Neural cell (in vitro differentiated cells): Measurements from ENCODE around the gene CLIC4. TPM values are rescaled to one million over a fixed set of nuclear protein-coding genes. Genes with fewer than 3 reads are reported as not detected.

Experiments
- H2AFZ ChIP-seq: fragments of 200-600, 300-800 bp; sonication (generic), shearing (Covaris generic); 2 replicates; pipeline ENCODE4 v1.6.0; 2014; ENCODE audit warnings: low read depth, mild to moderate bottlenecking, antibody characterized with exemption, low read length, moderate library complexity
- H3F3A ChIP-seq: fragments of 200-600 bp; shearing (Covaris generic); 2 replicates; pipeline ENCODE4 v1.6.1; 2016; ENCODE audit warnings: mild to moderate bottlenecking, moderate library complexity, mixed read lengths, antibody characterized with exemption, low read length; ENCODE audit not compliant: insufficient read depth, poor library complexity, severe bottlenecking
- H3K27ac ChIP-seq: fragments of 200-600, 300-800 bp; sonication (generic), shearing (Covaris generic); 2 replicates; pipeline ENCODE4 v1.5.1; 2014; ENCODE audit warnings: mild to moderate bottlenecking, low read length, moderate library complexity
- H3K27me3 ChIP-seq: fragments of 300-800, 200-600 bp; sonication (generic), shearing (Covaris generic); 2 replicates; pipeline ENCODE4 v1.6.0; 2014; ENCODE audit warnings: mild to moderate bottlenecking, low read depth, low read length, moderate library complexity; ENCODE audit not compliant: insufficient read depth
- H3K36me3 ChIP-seq: fragments of 300-800, 200-600 bp; sonication (generic), shearing (Covaris generic); 2 replicates; pipeline ENCODE4 v1.5.1; 2014; ENCODE audit warnings: mild to moderate bottlenecking, antibody characterized with exemption, low read length, moderate library complexity; ENCODE audit not compliant: insufficient read depth
- H3K4me2 ChIP-seq: fragments of 300-800, 200-600 bp; sonication (generic), shearing (Covaris generic); 2 replicates; pipeline ENCODE4 v1.6.0; 2014; ENCODE audit warnings: mild to moderate bottlenecking, low read length
- H3K4me3 ChIP-seq: fragments of 300-800, 200-600 bp; sonication (generic), shearing (Covaris generic); 2 replicates; pipeline ENCODE4 v1.5.1; 2014; ENCODE audit warnings: mild to moderate bottlenecking, low read length, moderate library complexity
- H3K79me2 ChIP-seq: fragments of 200-600 bp; shearing (Covaris generic); replicated peaks from 2 replicates; pipeline ENCODE4 v1.6.0; 2014; ENCODE audit warnings: mild to moderate bottlenecking, low read length, moderate library complexity; ENCODE audit not compliant: insufficient read depth
- H3K9ac ChIP-seq: fragments of 300-800, 200-600 bp; sonication (generic), shearing (Covaris generic); 2 replicates; pipeline ENCODE4 v1.6.1; 2016; ENCODE audit warnings: mild to moderate bottlenecking, low read length, mixed read lengths
- H3K9me2 ChIP-seq: fragments of 200-600 bp; shearing (Covaris generic); 2 replicates; pipeline ENCODE4 v1.6.1; 2016; ENCODE audit warnings: mild to moderate bottlenecking, low read length, mixed read lengths; ENCODE audit not compliant: insufficient read depth
- H3K9me3 ChIP-seq: fragments of 200-600, 300-800 bp; sonication (generic), shearing (Covaris generic); 2 replicates; pipeline ENCODE4 v1.6.1; 2016; ENCODE audit warnings: mild to moderate bottlenecking, mixed run types, low read length, moderate library complexity, mixed read lengths
- H4K20me1 ChIP-seq: fragments of 200-600 bp; shearing (Covaris generic); 2 replicates; pipeline ENCODE4 v1.6.1; 2016; ENCODE audit warnings: mild to moderate bottlenecking, mixed run types; ENCODE audit not compliant: insufficient read depth
- CTCF ChIP-seq: fragments of 450-650 bp; IDR thresholded peaks from 2 replicates; pipeline ENCODE4 v1.5.1; 2014; ENCODE audit warnings: antibody characterized with exemption, mild to moderate bottlenecking, moderate library complexity; ENCODE audit not compliant: poor library complexity, severe bottlenecking
- EP300 ChIP-seq: fragments of 450-650 bp; conservative IDR thresholded peaks from 2 replicates; pipeline ENCODE4 v1.6.1; 2014; ENCODE audit warnings: antibody characterized with exemption, mild to moderate bottlenecking, moderate library complexity; ENCODE audit not compliant: poor library complexity, severe bottlenecking
- EZH2 ChIP-seq: fragments of 200-600, 300-800 bp; shearing (Covaris generic), sonication (generic); IDR thresholded peaks from 2 replicates; pipeline ENCODE4 v1.6.1; 2014; ENCODE audit warnings: antibody characterized with exemption, low read length, borderline replicate concordance, mild to moderate bottlenecking; ENCODE audit not compliant: insufficient read depth, poor library complexity, severe bottlenecking
- MXI1 ChIP-seq: fragments of 450-650 bp; conservative IDR thresholded peaks from 2 replicates; pipeline ENCODE4 v1.6.1; 2014; ENCODE audit warnings: antibody characterized with exemption, mild to moderate bottlenecking; ENCODE audit not compliant: poor library complexity, severe bottlenecking
- POLR2AphosphoS5 ChIP-seq: IDR thresholded peaks from 2 replicates; pipeline ENCODE4 v1.6.1; 2012
- RAD21 ChIP-seq: fragments of 450-650 bp; conservative IDR thresholded peaks from 2 replicates; pipeline ENCODE4 v1.6.1; 2014; ENCODE audit warnings: antibody characterized with exemption, mild to moderate bottlenecking, moderate library complexity
- REST ChIP-seq: IDR thresholded peaks from 2 replicates; pipeline ENCODE4 v1.6.1; 2012; ENCODE audit warnings: borderline replicate concordance
- SMC3 ChIP-seq: fragments of 450-650 bp; conservative IDR thresholded peaks from 2 replicates; pipeline ENCODE4 v1.6.1; 2014; ENCODE audit warnings: antibody characterized with exemption, mild to moderate bottlenecking, moderate library complexity; ENCODE audit not compliant: poor library complexity
- TAF1 ChIP-seq: IDR thresholded peaks from 2 replicates; pipeline ENCODE4 v1.6.1; 2012; ENCODE audit warnings: low read depth
- polyA plus RNA-seq: library from polyadenylated mRNA; depleted of rRNA; stranded (reverse); fragments of >200 nt; gene quantifications from 2 replicates; pipeline ENCODE4 v1.2.3, GENCODE V29; 2014

CLIC4 gene
- polyA plus RNA-seq, 1 donor from 2014 or later = 133 TPM

GRCh38 chr1:24749252-24749651 is 4.0 kb downstream of the CLIC4 start:
- Histone ChIP-seq H3K4me3 (no peak overlapping the region), H3K27me3 (no peaks in the 10 kb centered on the region), H2AFZ (no peak overlapping the region), H3F3A (no peaks in the 10 kb centered on the region), H3K4me2 (no peak overlapping the region), H3K9me2 (no peaks in the 10 kb centered on the region), H4K20me1 (peaks cover 9% of the 10 kb centered on the region), H3K9ac (no peak overlapping the region), H3K9me3 (no peaks in the 10 kb centered on the region), H3K36me3 (no peaks in the 10 kb centered on the region), H3K79me2 (peaks cover 84% of the 10 kb centered on the region), H3K27ac (no peak overlapping the region)
- TF ChIP-seq POLR2AphosphoS5 (no peak), RAD21 (no peak), SMC3 (no peak), REST (no peak), MXI1 (no peak), EP300 (no peak), CTCF (no peak), EZH2 (no peak), TAF1 (no peak)

- H2AFZ ChIP-seq = no peak overlapping the region
- peaks cover 89% of the 10 kb centered on the region for H3K79me2 ChIP-seq
- no peak overlapping the region for H3K27ac ChIP-seq
- H3F3A ChIP-seq = no peaks in the 10 kb centered on the region
- H4K20me1 ChIP-seq = peaks cover 9% of the 10 kb centered on the region
- TF ChIP-seq CTCF (no peak), EZH2 (no peak), RAD21 (no peak), EP300 (no peak), POLR2AphosphoS5 (no peak), REST (no peak), SMC3 (no peak), TAF1 (no peak), MXI1 (no peak)
- no peak overlapping the region for H3K9ac ChIP-seq
- H3K27me3 ChIP-seq = no peaks in the 10 kb centered on the region
- no peaks in the 10 kb centered on the region for H3K9me3 ChIP-seq
- no peak overlapping the region for H3K4me2 ChIP-seq
- no peaks in the 10 kb centered on the region for H3K9me2 ChIP-seq
- no peaks in the 10 kb centered on the region for H3K36me3 ChIP-seq
- H3K4me3 ChIP-seq = no peak overlapping the region
These were observed 4.6 kb downstream of the CLIC4 start for GRCh38 chr1:24749886-24750285.
